BE2C (cell line): ENCODE results near the gene ZNF785.
"Not testable (repeated sequence)": the region's sequence is repeated elsewhere in the genome, so short reads cannot be mapped to it uniquely, and the experiment has no call there.

ENCODE experiments used
- DNase-seq: peaks from one replicate; pipeline ENCODE4 v3.0.0-alpha.2; 2020
- H3K27me3 ChIP-seq: fragments of 250-450 bp; sonication (Bioruptor Pico); 2 replicates; pipeline ENCODE4 v1.5.1; 2020; ENCODE audit warnings: mild to moderate bottlenecking
- H3K36me3 ChIP-seq: fragments of 250-450 bp; sonication (Bioruptor Pico); 2 replicates; pipeline ENCODE4 v1.5.1; 2020; ENCODE audit warnings: mild to moderate bottlenecking
- H3K4me1 ChIP-seq: fragments of 250-450 bp; sonication (Bioruptor Pico); 2 replicates; pipeline ENCODE4 v1.5.1; 2020
- H3K4me3 ChIP-seq: 2 replicates; pipeline ENCODE4 v1.5.1; 2011; ENCODE audit warnings: low read depth, low read length
- H3K9me3 ChIP-seq: fragments of 250-450 bp; sonication (Bioruptor Pico); 2 replicates; pipeline ENCODE4 v1.5.1; 2020
- CTCF ChIP-seq: IDR thresholded peaks from 2 replicates; pipeline ENCODE4 v1.5.1; 2012; ENCODE audit warnings: mild to moderate bottlenecking, low read depth, low read length

Gene ZNF785

GRCh38 chr16:30539000-30539964 is 46.2 kb downstream of the ZNF785 start:
- Histone ChIP-seq H3K9me3 (no peaks in the 10 kb centered on the region), H3K27me3 (no peaks in the 10 kb centered on the region), H3K4me3 (no peak overlapping the region), H3K36me3 (no peaks in the 10 kb centered on the region), H3K4me1 (peaks cover 20% of the 10 kb centered on the region)
- no peak for TF ChIP-seq CTCF
- DNase-seq = no peak

- peaks cover 13% of the 10 kb centered on the region for H3K4me1 ChIP-seq
- not testable (repeated sequence) for H3K4me3 ChIP-seq, H3K9me3 ChIP-seq
Measured at GRCh38 chr16:30536391-30537024, 49.0 kb downstream of the ZNF785 start.

GRCh38 chr16:30535777-30536190 is 49.7 kb downstream of the ZNF785 start:
- peaks cover 8% of the 10 kb centered on the region; the same call in 1 of the 2 replicates for H3K4me1 ChIP-seq
- peak; percentile 57 for DNase-seq
- no peaks in the 10 kb centered on the region for H3K27me3 ChIP-seq
- peak; percentile 63 for TF ChIP-seq CTCF
- H3K4me3 ChIP-seq = peak overlapping the region; percentile 69
- H3K9me3 ChIP-seq = no peaks in the 10 kb centered on the region
- no peaks in the 10 kb centered on the region for H3K36me3 ChIP-seq

More at GRCh38 chr16:30536391-30537024, 49.0 kb downstream of the ZNF785 start:
- H3K36me3 ChIP-seq, H3K27me3 ChIP-seq, DNase-seq: not testable (repeated sequence)

DNA sequence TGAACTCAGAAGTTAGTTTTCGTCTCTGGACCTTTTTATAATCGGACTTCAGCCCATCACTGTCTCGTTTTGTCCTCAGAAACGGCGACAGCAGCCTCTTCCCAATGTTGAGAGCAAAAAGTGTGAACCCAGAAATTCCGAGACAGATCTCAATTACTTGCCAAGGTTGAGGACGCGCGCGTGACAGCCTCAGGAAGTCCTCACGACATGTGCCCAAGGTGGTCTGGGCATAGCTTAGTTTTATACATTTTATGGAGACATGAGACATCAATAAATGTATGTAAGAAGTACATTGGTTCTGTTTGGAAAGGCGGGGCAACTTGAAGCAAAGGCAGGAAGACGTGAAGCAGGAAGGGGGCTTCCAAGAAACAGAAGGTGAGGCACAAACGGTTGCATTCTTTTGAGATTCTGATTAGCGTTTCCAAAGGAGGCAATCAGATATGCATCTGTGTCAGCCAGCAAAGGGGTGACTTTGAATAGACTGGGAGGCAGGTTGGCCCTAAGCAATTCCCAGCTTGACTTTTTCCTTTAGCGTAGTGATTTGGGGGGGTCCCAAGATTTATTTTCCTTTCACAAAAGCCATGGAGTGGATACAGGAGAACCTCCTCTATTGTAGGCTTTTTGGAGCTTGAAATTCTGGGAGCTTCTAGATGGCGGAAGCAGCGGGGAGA is 50.3 kb downstream of the ZNF785 start:
- Histone ChIP-seq H3K4me1 (peaks cover 8% of the 10 kb centered on the region; the same call in 1 of the 2 replicates), H3K9me3 (no peaks in the 10 kb centered on the region), H3K36me3 (no peaks in the 10 kb centered on the region), H3K27me3 (no peaks in the 10 kb centered on the region), H3K4me3 (peak overlapping the region; percentile 69)
- TF ChIP-seq CTCF = no peak
- DNase-seq = no peak

- Histone ChIP-seq H3K27me3 (no peaks in the 10 kb centered on the region), H3K4me1 (peaks cover 8% of the 10 kb centered on the region; the same call in 1 of the 2 replicates), H3K4me3 (peak within 1 kb of the TSS; percentile 69), H3K9me3 (no peaks in the 10 kb centered on the region), H3K36me3 (no peaks in the 10 kb centered on the region)
- peak; percentile 83 for DNase-seq
- no peak for TF ChIP-seq CTCF
Measured at GRCh38 chr16:30534368-30535105, 51.0 kb downstream of the ZNF785 start, which contains the start of gene ZNF747. Gene ZNF747 (minus strand): TSS chr16:30534858. CDS start chr16:30534679, 179 bp downstream.
